ENCODE measurements around the gene BHLHE40.

The BHLHE40 gene

DNA sequence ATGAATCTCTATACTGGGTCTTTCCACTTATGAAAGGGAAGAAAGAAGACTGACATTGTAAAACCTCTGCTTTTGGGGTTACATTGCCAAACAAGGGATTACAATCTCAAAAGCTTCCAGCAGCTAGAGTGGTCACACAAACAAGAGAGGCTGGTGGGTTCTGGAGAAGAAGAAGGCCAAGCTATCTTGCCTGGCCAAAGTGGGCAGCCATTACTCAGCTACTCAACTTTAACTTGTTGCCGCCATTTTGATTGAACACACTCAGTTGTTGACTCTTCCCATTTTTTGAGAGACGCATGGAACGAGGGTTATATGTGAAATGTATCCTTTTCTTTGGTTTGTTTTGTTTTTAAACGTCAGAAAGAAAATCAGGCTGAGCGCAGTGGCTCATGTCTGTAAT is 50.9 kb downstream of the BHLHE40 start:
- Histone ChIP-seq H2AFZ (ENCODE audit: low read depth, low read length) (no peak overlapping the region), H3K9me3 (ENCODE audit: low read length) (no peaks in the 10 kb centered on the region), H3K4me3 (ENCODE audit: low read length) (no peak overlapping the region), H3K27me3 (ENCODE audit: insufficient read depth, low read length) (no peaks in the 10 kb centered on the region), H3K36me3 (ENCODE audit: insufficient read depth, low read length) (no peaks in the 10 kb centered on the region), H3K4me1 (ENCODE audit: insufficient read depth, low read length) (peaks cover 3% of the 10 kb centered on the region)

DNA sequence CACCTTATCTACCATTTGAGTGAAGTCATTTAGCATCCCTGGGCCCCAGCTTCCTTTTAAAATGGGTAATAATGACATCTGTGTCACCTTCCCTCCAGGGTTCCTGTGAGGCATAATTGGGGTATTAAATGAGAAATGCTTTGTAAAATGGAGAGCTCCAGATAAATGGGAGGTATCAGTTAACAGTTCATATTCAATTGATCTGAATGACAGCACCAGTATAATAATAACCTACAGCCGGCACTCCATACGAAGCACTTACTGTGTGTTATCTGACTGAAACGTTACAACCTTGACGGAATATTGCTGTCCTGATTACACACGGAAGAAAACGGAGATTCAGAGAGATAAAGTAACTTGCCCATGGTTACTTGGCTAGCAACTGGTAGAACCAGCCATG is 53.6 kb downstream of the BHLHE40 start:
- no peak overlapping the region for H3K4me3 ChIP-seq (ENCODE audit: low read length)
- no peaks in the 10 kb centered on the region for H3K27me3 ChIP-seq (ENCODE audit: insufficient read depth, low read length)
- no peaks in the 10 kb centered on the region for H3K4me1 ChIP-seq (ENCODE audit: insufficient read depth, low read length)
- no peaks in the 10 kb centered on the region for H3K36me3 ChIP-seq (ENCODE audit: insufficient read depth, low read length)
- H3K9me3 ChIP-seq (ENCODE audit: low read length), result no peaks in the 10 kb centered on the region
- no peak overlapping the region for H2AFZ ChIP-seq (ENCODE audit: low read depth, low read length)
